GM10266 (cell line): ENCODE results near the gene ELFN2.
"Not testable (repeated sequence)": the region's sequence is repeated elsewhere in the genome, so short reads cannot be mapped to it uniquely, and the experiment has no call there.

Source experiments
- DNase-seq: peaks from one replicate; pipeline ENCODE4 v3.0.0; 2012; ENCODE audit errors: extremely low spot score
- TF ChIP-seq, protein P1 (sequence below): IDR thresholded peaks from 2 replicates; pipeline ENCODE4 v1.5.1; 2012; ENCODE audit warnings: mild to moderate bottlenecking, low read depth; ENCODE audit not compliant: control insufficient read depth, insufficient read depth; ENCODE audit errors: missing control alignments

The ELFN2 gene

DNA sequence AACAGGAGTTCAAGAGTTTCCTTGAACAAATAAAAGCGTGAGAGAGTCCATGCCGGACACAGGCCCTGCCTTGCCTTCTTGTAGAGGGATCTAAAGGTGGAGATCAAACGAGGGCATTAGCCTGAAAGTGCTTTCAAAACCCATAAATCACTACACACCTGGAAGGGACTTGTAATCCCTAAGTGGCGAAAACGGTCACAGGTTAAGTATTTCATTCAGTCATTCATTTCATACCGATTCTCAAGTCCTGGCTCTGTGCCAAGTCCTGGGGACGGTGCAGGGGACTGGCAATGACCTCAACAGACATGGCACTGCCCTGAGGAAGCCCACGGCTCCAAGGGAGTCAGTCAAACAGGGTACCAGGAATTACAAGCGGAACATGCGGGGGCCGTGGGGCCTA, 26.6 kb downstream of the ELFN2 start:
- TF ChIP-seq, protein P1, sequence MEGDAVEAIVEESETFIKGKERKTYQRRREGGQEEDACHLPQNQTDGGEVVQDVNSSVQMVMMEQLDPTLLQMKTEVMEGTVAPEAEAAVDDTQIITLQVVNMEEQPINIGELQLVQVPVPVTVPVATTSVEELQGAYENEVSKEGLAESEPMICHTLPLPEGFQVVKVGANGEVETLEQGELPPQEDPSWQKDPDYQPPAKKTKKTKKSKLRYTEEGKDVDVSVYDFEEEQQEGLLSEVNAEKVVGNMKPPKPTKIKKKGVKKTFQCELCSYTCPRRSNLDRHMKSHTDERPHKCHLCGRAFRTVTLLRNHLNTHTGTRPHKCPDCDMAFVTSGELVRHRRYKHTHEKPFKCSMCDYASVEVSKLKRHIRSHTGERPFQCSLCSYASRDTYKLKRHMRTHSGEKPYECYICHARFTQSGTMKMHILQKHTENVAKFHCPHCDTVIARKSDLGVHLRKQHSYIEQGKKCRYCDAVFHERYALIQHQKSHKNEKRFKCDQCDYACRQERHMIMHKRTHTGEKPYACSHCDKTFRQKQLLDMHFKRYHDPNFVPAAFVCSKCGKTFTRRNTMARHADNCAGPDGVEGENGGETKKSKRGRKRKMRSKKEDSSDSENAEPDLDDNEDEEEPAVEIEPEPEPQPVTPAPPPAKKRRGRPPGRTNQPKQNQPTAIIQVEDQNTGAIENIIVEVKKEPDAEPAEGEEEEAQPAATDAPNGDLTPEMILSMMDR: no peak
- no peak for DNase-seq

DNA sequence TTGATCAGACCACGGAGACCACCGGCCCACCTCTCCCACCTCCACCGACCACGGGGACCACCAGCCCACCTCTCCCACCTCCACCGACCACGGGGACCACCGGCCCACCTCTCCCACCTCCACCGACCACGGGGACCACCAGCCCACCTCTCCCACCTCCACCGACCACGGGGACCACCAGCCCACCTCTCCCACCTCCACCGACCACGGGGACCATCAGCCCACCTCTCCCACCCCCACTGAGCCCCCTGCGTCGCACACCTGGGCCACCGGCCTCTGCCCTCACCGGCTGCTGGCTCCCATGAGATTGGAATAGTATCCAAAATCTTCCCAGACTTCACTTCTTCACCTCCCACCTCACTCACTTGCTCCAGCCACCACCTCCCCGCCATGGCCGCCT, 27.8 kb downstream of the ELFN2 start:
- not testable (repeated sequence) for DNase-seq

- no peak for DNase-seq
- TF ChIP-seq, protein P1: no peak
Observed at GRCh38 chr22:37397226-37397625, 30.1 kb downstream of the ELFN2 start.

- TF ChIP-seq, protein P1: no peak
- DNase-seq: no peak
Observed at GRCh38 chr22:37396488-37397084, 30.7 kb downstream of the ELFN2 start.

DNA sequence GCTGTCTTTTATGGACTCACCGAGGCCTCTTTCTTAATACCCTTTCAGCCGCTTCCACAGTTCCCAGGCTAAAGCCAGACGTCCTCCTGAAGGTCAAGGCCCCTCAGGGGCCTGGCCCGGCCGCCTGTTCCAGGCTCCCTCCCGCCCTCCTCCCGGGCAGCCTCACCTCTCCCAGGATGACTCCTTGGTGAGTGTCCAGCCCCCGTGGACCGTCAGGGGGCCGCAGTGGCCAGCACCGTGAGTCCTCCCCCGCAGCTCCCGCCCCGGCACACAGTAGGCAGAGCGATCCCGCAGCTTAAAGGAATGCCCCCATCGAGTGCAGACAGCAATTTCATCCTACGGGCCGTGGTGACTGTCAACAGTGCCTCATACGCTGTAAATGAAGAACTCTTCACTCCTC, 32.9 kb downstream of the ELFN2 start:
- TF ChIP-seq, protein P1: no peak

GRCh38 chr22:37393746-37394145, 33.5 kb downstream of the ELFN2 start:
- TF ChIP-seq, protein P1: no peak
- DNase-seq: no peak

More for the DNA sequence above, 32.9 kb downstream of the ELFN2 start:
- DNase-seq: no peak

DNA sequence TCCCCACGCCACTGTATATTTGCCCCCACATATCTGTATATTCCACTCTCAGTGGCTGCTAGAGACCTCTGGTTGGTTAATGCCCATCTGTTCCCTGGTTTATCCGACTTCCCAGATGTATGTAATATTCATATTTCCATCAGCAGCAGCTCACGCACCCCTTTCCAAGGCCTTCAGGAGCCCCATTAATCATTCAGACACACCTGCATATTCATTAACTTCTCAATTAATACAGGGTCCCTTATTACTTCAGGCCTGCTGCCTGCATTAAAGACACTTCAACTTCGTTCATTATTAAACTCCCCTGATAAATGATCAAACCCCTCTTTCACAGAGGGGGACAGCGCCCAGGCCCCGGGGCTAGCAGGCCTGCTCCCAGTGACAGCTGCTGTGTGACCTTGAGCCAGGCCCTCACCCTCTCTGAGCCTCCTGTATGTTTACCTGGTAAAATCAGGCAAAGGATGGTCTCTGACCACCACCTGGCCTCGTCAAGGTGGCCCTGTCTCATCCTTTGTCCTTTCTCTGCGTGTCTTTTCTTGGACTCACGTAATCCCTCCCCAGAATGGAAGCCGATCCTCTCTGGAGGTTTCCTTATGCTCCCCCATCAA, 34.5 kb downstream of the ELFN2 start:
- TF ChIP-seq, protein P1: no peak
- no peak for DNase-seq
